Stimulated activated CD4-positive, alpha-beta T cell treated with anti-CD3 and anti-CD28 coated beads, Interleukin-4, amount 100 ng/mL, for 1 hour (primary cell): ENCODE measurements around the gene DNAI1.
"Not testable (repeated sequence)": the region's sequence is repeated elsewhere in the genome, so short reads cannot be mapped to it uniquely, and the experiment has no call there.

Experiments
- DNase-seq: peaks from one replicate; pipeline ENCODE4 v3.0.0-alpha.2; 2020

The DNAI1 gene

GRCh38 chr9:34458013-34458958 is at the start of gene DNAI1, which contains the start of gene FAM219A:
Gene DNAI1, plus strand, starts transcription at chr9:34458805. Its CDS starts 201 bp downstream, at chr9:34459006.
Gene FAM219A, minus strand, starts transcription at chr9:34458570. Its CDS starts 307 bp downstream, at chr9:34458263.
- DNase-seq: peak; percentile 98

- no peak for DNase-seq
Measured at GRCh38 chr9:34409154-34409553, 49.5 kb upstream of the DNAI1 start.

GRCh38 chr9:34412336-34412735 is 46.3 kb upstream of the DNAI1 start:
- no peak for DNase-seq

DNA sequence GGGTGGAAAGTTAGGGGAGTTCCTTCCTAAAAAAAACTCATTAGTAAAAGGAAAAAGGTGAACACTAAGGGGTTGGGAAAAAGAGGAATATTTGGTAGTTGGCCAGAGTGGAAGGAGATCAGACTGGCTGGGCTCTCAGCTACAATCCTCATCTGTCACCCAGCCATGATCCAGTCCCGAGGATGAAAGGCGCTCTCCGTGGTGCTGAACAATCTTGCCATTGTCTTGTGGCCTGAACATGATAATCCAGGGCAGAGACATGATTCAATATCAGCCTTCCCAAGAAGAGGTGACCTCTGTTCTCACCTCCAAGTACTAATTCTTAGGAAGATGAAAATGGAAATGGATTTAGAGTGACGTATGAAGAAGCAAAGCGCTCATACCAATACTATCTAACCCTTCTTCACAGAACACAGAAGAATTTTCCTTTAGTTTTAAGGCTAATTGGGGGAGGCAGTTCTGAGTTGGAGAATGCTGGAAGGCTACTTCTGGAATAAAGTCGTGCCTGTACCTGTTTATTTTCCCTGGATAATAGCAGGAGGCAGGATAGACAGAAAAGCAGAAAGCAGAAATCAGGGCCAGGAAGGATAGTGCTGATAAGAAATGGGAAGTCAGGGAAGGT is 45.3 kb upstream of the DNAI1 start:
- DNase-seq: peak; percentile 10

- DNase-seq: no peak
Measured at GRCh38 chr9:34417734-34418133, 40.9 kb upstream of the DNAI1 start.

DNA sequence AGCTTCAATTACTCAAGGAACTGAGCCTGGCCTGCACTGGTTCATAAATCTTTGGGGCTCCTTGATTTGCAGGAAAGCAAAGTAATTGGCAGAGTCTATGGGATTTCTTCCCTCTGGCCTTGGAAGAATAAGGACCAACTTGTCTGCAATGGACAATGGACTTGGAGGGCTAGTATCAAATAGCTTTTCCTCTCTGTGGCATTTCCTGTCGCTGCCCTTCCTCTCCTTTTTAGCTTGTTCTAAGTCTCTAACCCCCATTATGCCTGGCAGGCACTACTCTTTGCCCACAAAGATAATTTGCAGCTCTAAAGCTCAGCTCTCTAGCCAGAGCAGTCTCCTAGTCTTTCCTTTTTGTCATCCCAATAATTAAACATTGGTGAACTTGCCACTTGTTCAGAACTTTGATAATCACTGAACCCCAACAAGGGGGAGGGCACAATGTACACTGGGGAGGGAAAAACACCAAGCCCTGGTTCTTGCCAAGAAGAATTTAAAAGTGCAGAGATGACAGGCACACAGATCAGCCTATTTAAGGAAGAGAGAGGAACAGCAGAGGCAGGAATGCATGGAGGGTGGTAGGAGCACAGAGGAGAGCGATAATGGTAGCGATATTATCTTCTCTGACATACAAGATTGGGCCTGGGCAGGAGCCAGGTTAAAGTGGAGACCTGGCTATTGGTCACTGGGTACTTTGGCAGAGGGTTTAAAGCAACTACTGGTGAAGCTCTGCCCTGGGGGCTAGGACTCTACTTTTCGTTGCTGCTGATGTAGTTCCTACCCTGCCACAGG is 38.7 kb upstream of the DNAI1 start:
- DNase-seq: no peak

DNA sequence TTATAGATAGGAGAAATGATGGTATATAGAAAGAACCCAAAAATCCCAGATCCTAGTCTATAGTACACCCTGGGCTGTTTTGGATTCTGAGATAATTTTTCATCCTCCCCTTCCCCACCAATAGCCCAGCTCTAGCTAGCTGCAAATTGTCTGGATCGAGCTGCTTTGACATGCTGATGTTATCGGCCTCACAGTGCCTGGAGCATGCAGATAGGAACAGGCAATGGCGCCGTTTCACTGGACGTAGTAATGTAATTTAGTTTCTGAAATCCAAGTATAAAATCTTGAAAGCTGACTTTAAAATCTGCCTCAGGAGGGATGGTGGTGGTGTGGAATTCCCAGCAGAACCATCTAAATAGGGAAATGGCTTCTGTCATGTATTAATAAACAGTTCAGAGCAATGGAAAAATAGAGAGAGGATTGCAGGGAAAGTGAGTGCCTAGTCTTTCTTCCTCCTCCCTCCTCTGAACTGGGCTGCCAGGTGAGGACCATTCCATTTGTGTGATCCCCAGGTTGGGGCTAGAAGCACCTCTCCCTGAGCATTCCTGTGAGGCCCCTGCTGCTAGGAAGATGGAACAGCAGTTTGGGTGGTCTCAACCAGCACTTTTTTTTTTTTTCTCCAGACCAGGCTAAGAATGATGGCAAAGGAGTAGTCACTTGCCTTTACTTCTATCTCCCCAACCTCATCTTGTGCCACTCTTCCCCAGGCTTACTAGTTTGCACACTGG is 32.1 kb upstream of the DNAI1 start:
- DNase-seq: no peak

- no peak for DNase-seq
Measured at GRCh38 chr9:34428325-34428958, 30.2 kb upstream of the DNAI1 start.

- no peak for DNase-seq
Measured at GRCh38 chr9:34430843-34431437, 27.7 kb upstream of the DNAI1 start.

GRCh38 chr9:34431667-34432066 is 26.9 kb upstream of the DNAI1 start:
- DNase-seq: no peak

DNA sequence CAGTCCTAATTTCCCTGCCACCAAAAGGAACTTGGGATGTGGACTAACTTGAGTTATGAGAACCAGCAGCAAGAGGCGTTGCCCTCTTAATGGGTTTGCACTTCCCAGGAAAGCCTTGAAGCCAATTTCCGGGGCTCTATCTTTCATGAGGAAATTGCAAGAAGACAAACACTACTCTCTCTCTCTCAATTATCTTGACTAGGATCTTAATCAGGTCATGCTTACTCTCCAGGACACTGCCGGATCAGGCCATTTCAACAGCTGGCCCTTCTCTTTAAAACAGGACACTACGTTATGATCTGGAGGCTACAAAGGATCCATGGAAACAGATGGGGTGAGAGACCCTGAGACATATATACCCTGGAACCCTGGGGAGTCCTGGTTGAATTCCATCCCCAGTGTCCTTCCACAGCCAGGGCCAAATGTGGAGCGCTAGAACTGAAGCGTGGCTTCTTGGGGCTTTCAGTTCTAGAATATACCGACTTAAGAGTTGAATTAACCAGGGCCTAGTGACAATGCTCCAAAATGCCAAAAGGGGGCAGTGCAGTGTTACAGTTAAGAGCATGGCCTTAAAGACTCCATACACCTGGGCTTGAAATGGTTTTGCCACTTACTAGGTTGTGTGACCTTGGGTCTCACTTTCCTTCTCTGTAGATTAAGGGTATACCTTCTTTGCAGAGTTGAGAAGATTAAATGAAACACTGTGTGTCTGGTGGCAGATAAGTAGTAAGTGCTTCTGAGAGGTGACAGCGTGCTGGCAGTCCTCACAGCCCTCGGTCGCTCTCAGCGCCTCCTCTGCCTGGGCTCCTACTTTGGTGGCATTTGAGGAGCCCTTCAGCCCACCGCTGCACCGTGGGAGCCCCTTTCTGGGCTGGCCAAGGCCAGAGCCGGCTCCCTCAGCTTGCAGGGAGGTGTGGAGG is 21.3 kb upstream of the DNAI1 start:
- peak; percentile 49 for DNase-seq

GRCh38 chr9:34437926-34438307 is 20.7 kb upstream of the DNAI1 start:
- not testable (repeated sequence) for DNase-seq

DNA sequence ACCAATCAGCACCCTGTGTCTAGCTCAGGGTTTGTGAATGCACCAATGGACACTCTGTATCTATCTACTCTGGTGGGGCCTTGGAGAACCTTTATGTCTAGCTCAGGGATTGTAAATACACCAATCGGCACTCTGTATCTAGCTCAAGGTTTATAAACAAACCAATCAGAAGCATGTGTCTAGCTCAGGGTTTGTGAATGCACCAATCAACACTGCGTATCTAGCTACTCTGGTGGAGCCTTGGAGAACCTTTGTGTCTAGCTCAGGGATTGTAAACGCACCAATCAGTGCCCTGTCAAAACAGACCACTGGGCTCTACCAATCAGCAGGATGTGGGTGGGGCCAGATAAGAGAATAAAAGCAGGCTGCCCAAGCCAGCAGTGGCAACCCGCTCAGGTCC is 20.1 kb upstream of the DNAI1 start:
- DNase-seq: not testable (repeated sequence)

GRCh38 chr9:34440017-34440416 is 18.6 kb upstream of the DNAI1 start:
- DNase-seq: no peak

DNA sequence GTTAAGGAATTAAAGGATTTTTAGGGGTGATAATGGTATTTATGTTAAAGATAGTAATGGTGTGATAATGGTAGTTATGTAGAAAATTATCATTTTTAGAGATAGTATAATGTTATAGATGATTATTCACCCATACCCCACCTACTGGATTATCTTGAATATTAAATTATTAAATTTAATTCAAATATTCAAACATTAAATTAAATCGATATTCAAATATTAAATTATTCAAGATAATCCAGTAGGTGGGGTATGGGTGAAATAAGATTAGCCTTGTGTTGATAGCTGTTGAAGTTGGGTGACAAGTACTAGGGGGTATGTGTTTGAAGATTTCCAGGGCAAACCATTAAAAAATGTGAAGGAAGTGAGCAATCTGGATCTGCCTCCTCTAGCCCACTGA is 15.8 kb upstream of the DNAI1 start:
- DNase-seq: no peak

DNA sequence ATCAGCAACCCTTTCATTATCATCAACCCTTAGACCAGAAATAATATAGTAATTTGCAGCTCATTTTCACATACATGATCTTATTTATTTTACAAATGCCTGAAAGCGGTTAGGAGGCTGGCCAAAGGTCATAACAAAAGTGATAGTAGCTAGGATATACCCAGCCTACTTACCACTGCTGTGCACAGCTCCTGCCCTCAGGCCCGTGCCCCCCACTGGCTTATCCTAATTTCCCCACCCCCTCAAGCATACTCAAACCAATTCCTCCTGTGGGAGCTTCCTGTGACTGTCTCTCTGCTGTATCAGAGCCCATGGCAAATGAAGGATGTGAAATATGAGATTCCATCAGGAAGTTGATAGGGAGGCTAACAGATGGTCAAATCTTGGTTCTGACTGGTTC is 15.1 kb upstream of the DNAI1 start:
- no peak for DNase-seq

DNA sequence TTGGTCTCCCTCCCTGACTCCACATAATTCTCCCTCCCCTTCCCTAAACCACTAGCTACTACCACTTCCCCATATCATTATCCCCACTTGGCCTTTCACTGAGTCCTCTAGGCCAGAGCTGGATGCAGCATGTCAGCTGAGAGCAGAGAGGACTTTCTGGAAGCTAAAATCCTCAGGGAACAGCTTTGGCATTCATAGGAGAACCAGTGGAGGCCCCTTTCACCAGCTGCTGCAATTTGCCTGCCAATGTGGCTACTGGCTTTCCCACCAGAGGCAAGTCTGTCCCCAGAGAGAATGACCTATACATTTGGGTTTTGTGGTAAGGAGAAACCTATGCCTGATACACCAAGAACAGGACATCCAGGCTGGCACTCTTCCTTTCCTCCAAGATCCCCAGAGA is 14.6 kb upstream of the DNAI1 start:
- no peak for DNase-seq

DNA sequence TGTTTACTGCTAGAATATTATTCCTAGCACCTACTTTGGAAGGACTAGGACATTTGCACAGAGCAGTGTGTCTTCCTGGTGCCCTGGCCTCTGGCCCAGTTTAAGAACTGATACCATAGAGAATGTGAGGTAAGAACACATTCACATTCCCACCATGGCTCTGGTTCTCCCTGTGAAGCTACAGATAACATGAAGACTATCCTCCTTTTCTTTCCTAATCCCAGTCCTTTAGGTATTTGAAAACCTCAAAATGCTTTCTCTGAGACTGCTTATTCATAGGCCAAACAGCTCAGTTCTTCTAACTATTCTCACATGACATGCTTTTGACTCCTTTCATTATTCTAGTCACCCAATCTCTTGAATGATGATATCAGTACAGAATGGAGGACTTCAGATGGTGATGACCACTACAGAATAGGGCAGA is 12.1 kb upstream of the DNAI1 start:
- DNase-seq: no peak

GRCh38 chr9:34446951-34447350 is 11.7 kb upstream of the DNAI1 start:
- DNase-seq: no peak

DNA sequence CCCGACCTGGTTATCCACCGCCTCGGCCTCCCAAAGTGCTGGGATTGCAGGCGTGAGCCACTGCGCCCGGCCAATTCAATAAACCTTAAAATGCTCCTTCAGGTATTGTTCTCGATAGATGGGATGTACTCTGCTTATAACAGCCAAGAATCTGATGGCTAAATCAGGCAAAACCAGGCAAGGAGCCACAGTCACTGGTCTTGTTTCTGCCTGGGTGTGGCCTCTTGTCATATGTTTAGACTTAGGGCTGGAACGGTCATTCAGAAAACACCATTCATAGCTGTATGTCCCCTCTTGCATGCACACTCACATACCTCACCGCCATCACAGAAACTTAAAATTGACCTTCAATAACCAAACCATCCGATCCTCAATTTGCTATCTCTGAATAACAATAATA is 8.0 kb upstream of the DNAI1 start:
- DNase-seq: no peak

GRCh38 chr9:34451135-34451534 is 7.5 kb upstream of the DNAI1 start:
- no peak for DNase-seq
